ENCODE measurements around the gene ITPR3.

The ITPR3 gene

DNA sequence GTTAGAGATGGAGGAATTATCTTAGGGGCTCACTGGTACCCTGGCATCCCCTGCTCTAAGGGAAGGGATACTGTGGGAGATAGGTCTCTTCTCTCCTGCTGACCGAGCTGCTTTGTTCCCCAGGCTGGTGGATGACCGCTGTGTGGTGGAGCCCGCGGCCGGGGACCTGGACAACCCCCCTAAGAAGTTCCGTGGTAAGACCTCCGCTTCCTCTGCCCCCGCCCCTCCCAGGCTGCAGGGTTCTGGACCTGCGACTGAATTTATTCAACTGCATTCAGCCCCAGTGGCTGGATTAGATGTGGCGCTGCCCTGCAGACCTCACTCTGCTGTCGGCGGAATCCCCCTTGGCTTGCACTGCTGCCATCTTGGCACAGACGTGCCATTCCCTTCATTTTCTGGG, 19.2 kb downstream of the ITPR3 start:
- no peak for DNase-seq

DNA sequence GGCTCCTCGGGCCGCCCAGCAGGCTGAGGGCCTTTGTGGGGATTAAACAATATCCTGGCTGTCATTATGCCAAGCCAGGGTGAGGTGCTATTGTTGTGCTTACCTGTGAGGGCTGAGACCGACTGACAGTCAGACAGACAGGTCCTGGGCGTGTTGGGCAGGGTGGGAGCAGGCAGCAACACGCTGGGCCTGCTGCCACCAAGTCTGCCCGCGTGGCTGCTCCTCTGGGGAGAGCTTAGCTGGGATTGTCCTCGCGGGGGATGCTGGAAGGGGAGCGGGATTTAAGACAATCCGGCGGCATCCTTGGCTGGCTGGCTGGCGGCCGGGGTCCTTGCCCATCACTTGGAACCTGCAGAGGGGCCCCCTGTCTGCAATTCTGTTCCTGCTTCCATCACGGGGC, 20.0 kb downstream of the ITPR3 start:
- DNase-seq, result no peak

DNA sequence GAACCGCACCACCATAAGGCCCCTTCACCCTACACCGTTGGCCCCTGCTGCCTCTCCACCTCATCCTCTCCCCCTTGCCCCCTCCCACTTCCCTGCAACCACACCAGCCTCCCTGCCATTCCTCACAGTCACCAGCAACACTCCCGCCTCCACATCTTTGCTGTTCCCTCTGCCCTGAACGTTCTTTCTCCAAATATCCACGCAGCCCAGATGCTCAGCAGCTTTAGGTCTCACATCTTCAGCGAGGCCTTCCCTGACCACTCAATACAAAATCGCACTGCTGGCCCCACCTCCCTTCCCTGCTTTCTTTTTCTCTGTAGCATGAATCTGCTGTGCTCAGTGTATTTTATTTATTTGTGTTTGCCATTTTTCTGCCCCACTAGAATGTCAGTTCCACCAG, 20.5 kb downstream of the ITPR3 start:
- DNase-seq, result no peak

DNA sequence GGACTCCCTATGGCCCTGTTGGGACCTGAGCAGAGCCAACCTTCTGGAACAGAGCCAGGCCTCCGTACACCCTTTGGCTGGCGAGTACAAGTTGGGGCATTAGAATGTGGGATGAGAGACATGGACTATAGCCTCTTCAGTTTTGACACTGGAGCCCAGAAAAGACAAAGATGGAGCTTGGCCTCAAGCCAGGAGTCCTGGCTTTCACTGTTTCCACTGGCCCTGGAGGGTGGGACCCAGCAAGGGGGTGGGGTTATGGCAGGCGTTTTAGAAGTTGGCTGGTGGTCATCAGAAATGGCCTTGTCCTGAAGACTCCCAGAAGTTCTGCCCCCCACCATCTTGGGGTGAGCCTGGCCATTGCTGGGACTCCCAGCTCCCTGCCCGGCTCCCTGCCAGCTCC, 21.8 kb downstream of the ITPR3 start:
- DNase-seq, result no peak

DNA sequence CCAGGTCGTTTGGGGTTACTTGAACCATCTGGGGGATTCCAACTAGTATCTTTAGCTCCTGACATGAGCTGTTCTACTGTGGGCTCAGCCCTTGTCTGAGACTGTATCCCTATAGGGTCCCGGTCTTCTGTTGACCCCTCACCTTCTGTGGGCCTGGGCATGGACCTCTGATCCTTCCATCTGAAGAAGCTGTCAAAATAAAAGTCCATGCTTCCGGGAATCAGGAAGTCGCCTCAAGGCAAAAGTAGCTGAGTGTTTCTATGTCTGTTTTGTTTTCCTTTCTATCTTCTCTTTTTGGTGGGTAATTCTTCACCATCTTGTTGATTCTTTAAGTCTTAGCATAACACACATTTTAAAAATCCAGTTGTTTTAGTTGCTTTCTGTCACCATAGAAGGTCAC, 30.3 kb downstream of the ITPR3 start:
- no peak for DNase-seq

DNA sequence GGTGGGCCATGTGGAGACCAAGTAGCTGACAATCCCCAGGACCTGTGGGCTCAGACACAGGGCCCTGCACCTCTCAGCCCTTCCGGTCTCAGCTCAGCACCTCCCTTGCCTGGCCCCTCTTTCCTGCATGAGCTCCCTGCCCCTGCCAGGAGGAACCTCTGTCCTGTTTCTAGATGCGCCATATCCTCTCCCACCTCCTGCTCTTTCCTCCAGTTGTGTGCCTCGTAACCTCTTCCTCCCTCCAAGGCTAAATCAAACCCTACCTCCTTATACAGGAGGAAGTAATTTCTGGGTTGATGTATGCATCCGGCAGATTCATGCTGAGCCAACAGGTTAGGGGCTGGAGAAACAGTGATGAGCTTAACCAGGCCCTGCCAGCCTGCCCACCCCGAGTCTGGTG, 30.9 kb downstream of the ITPR3 start:
- DNase-seq, result no peak

DNA sequence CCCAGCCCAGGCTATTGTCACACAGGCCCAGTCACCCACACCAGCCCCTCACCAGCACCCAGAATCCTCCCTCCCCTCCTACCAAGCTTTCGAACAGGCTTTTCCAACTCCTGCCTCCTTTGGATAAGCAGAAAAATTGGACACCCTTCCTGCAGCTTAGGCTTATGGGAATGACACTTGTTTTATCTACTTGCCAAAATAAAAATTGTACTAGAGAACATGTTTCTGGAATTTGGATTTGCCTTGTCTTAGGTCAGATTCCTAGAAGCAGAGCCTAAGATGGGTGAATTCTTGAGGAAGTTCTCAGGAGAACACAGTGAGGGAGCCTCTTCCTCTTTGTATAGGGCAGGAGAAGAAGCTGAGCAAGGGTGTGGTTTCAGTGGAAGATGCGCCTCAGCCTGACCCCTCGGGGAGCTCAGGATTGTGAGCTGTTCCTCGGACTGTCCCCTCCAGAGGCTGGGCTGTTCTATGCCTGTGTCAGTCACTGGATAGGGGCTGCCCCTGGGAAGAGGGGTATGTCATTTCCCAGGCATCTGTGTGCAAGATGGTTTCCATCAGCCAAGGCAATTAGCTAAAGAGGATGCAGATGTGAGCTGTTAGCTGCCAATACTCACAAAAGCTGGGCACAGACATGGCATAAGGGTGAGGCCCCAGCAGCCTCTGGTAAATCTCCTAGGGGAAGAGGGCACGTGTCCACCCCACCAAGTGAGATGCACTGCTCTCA, 33.9 kb downstream of the ITPR3 start:
- no peak for DNase-seq

DNA sequence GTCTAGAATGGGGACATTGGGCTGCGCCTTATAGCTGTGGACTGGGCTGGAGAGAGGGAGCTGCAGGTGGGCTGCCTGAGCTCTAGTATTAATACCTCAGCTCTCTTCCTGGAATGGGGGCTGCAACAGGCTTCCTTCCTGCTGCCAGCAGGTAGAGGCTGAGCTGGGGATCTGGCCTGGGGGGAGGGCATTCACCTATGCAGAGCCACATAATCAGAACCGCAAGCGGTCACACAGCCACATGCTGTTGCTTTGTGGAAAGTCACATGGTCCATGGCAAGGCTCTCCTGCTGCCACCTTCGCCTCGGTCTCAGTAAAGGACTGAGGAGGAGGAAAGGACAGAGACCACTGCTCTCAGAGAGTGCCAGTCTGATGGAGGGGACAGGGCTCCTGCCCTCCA, 35.7 kb downstream of the ITPR3 start:
- DNase-seq, result no peak

DNA sequence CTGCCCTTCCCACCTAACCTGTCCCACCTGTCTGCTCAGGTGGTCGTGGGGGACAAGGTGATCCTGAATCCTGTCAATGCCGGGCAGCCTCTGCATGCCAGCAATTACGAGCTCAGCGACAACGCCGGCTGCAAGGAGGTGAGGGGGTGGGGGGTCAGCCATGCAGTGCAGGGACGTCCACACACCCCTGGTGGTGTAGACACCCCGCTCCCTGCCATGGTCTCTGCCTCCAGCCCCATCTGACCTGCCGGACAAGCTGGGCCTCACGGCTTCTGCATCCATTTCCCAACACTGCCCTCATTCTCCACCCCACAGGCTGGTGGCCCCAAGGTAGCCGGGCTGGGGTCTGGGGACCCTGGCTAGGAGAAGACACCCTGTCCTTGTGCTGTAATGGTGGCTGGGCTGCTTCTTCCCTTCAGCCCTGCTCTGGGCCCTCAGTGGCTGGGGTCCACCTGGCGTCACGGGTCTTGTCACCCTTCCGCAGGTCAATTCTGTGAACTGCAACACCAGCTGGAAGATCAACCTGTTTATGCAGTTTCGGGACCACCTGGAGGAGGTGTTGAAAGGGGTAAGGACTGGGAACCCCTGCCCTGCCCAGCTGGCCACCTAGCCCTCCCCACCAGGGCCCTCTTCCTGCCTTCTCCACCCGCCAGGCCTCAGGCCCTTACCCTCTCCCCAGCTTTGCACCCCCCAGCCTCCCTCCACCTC, 38.0 kb downstream of the ITPR3 start:
- no peak for DNase-seq

DNA sequence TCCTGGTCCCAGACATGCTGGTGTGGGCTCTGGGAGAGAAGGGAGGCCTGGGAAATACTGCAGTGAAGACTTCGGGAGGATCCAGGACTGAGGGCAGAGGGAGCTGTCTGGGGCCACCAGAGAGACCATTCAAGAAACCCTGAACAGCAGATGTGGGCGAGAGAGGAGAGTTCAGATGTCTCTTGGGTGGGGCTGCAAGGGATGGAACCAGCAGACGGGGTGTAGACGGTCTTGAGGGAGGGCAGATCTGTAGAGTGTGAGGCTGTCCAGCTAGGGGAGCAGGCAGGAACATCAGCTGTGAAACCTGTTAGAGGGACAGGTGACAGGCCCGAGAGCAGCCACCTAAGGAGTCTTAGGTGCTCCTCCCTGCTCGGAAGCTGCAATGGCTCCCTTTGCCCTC, 38.9 kb downstream of the ITPR3 start:
- no peak for DNase-seq

DNA sequence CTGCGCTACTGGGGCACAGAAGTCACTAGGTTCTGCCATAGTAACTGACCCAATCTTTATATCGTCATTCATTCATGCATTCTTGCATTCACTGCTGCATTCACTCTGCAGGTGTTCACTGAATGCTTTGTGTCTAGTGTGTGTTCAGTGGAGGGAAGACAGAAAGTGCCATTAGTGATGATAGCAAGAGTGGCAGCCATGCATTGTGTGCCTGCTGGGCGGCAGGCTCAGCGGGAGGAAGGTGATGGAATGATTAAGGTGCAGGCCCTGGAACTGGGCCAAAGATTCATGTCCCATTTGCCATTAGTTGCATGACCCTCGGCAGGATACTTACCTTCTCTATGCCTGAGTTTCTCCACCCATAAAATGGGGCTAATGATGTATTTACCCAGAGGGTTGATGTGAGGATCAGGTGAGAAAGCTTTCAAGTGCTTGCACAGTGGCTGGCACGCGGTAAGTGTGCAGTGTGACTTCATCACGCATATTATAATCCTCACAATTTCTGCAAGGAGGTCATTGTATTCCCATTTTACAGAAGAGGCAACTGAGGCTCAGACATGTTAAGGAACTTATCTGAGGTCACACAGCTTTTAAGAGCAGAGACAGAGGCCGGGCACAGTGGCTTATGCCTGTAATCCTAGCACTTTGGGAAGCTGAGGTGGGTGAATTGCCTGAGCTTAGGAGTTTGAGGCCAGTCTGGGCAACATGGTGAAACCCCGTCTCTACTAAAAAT, 40.1 kb downstream of the ITPR3 start:
- DNase-seq, result no peak

DNA sequence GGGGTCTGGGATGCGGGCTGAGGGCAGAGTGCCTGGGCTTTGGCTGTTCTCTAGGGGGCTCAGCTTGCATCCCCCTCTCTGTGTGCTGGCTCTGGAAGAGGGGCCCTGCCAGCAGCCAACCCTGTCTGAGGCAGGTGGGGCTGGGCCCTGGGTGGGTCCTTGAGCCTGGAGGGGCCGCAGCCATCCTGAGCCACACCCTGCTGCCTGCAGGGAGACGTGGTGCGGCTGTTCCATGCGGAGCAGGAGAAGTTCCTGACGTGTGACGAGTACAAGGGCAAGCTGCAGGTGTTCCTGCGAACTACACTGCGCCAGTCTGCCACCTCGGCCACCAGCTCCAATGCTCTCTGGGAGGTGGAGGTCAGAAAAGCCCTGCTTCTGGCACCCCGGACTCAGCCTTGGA, 41.2 kb downstream of the ITPR3 start:
- DNase-seq, result no peak

DNA sequence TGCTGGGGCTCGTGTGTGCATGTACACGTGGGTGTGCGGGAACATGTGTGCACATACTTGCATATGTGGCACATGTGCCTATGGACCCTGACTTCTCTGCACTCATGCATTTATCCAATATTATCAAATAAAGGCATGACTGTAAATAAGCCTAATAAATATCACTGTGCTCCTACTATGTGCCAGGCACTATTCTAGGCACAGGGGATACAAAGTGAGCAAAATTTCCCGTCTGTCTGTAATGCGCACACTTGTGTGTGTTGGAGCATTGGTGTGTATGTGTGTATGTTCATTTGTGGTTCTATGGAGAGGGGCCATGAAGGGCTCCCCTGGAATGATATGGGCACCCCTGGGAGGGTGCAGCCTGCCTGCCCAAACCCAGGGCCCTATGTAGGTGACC, 41.9 kb downstream of the ITPR3 start:
- DNase-seq, result no peak

DNA sequence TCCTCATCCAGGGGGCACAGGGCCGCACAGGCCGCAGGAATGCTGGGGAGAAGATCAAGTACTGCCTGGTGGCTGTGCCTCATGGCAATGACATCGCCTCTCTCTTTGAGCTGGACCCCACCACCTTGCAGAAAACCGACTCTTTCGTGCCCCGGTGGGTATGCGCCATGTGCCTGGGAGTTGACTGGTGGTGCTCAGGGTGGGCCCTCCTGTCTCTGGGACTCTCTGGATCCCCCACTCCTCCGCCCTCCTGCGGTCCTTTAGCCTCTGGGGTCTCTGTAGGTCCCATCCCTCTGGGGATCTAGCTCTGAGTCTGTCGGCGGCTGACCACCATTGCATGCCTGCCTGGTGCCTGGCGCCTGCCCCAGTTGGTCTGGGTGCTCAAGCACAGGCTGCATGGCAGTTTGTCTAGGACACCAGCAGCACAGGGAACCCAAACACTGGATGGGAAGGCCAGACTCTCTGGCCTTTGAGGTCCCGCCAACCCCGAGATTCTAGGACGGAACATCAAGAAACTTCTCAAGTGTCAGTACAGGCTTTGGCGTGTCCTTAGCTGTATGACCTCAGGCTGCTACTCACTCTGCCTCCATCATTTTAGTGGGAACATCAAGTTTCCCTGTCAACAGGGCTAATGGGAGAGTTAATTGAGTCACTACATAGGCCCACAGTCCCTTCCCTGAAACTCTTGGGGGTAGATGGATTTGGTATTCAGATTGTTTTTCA, 42.8 kb downstream of the ITPR3 start:
- no peak for DNase-seq

DNA sequence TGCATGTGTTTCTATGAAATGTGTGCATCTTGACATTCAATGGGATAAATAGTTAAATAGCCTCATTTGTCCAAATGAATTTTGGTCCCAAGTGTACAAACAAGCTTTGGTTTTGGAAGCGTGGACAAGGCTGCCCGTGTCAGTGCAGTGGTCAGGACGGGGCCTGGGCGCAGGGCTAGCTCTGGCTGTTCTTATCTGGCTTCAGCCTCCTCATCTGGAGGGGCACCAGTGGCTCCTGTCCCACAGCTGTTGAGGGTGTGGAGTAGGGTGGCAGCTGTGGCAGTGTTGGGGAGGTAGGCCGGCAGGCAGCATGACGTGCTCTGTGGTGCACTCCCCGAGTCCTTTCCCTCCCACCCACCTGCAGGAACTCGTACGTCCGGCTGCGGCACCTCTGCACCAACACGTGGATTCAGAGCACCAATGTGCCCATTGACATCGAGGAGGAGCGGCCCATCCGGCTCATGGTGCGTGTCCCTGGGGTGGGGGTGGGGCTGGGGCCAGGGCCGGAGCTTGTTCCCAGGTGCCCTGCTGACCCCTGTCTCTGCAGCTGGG, 43.5 kb downstream of the ITPR3 start:
- no peak for DNase-seq

DNA sequence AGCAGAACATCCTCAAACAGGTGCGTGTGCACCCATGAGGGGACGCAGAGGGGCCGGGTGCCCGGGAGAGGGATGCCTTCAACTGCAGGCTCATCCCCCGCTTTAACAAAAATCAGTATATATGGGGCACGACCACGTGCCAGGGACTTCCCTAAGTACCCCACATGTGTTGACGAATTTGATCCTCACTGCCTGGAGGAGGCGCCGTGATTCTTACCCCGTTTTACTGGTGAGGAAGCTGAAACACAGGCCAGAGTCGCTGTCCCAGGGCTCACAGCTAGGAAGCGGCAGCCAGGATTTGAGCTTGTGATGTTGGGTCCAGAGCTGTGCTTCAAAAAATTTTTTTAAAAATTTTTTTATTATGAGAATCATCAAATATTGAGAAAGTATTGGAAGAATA, 44.8 kb downstream of the ITPR3 start:
- DNase-seq, result no peak

DNA sequence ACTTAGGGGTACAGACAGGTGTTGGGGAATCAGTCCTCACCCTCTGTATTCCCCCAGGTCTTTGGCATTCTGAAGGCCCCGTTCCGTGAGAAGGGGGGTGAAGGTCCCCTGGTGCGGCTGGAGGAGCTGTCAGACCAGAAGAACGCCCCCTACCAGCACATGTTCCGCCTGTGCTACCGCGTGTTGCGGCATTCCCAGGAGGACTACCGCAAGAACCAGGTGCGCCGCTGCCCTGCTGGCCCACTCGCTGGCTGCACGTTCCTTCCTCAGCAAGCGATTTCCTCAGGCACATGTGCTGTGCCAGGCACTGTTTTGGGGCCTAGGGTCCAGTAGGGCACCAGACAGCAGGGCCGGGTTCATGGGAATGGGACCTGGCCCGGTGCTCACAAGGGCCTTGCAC, 46.0 kb downstream of the ITPR3 start:
- no peak for DNase-seq

DNA sequence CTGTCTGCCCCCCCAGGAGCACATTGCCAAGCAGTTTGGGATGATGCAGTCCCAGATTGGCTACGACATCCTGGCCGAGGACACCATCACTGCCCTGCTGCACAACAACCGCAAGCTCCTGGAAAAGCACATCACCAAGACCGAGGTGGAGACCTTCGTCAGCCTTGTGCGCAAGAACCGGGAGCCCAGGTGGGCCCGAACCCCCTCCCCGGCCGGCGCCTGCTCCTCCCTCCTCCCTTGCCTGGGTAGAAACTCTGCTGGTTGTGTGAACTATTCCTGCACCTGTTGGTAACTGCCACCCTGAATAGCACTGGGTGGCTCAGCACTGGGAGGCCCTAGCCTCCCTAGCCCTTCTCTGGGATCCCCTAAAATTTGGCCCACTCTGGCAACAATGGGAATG, 46.7 kb downstream of the ITPR3 start:
- no peak for DNase-seq

DNA sequence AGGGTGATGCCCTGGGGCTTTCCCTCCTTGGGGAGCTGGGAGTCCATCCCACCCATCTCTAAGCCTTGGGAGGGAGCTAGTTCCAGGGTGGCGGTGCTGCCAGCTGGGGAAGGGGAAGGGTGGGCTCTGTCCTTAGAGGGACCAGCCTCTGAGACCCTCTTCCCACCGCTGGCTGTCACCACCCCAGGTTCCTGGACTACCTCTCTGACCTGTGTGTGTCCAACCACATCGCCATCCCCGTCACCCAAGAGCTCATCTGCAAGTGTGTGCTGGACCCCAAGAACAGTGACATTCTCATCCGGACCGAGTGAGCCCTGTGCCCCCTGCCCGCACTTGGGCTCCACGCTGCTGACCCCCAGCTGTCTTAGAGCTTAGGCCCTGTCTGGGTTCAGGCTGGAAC, 47.2 kb downstream of the ITPR3 start:
- no peak for DNase-seq

DNA sequence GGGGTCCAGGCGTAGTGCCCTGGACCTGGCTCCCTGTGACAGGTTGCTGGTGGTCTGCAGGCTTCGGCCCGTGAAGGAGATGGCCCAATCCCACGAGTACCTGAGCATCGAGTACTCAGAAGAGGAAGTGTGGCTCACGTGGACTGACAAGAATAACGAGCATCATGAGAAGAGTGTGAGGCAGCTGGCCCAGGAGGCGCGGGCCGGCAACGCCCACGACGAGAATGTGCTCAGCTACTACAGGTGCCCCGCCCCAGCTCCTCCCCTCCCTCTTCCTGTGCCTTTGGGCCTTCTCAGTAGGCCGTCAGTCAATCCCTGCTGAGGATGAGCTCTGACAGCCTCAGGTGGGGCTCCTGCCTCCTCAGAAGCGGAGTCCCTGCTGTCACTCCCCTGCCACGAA, 47.8 kb downstream of the ITPR3 start:
- DNase-seq, result no peak

DNA sequence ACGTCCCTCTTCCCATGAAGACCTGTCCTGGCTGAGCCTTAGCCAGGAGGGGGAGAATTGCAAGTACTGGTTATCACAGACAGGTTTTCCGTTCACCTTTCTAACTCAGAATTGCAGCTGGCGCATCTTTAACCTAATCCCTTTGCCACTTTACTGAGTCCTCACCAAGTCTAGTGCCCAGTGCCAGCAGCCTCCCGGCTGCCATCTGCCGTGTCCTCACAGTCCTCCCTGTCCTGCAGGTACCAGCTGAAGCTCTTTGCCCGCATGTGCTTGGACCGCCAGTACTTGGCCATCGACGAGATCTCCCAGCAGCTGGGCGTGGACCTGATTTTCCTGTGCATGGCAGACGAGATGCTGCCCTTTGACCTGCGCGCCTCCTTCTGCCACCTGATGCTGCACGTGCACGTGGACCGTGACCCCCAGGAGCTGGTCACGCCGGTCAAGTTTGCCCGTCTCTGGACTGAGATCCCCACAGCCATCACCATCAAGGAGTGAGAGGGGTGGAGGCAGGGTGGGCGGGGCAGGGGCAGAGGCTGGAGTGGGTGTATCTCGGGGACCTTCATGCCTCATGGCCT, 49.1 kb downstream of the ITPR3 start:
- no peak for DNase-seq

DNA sequence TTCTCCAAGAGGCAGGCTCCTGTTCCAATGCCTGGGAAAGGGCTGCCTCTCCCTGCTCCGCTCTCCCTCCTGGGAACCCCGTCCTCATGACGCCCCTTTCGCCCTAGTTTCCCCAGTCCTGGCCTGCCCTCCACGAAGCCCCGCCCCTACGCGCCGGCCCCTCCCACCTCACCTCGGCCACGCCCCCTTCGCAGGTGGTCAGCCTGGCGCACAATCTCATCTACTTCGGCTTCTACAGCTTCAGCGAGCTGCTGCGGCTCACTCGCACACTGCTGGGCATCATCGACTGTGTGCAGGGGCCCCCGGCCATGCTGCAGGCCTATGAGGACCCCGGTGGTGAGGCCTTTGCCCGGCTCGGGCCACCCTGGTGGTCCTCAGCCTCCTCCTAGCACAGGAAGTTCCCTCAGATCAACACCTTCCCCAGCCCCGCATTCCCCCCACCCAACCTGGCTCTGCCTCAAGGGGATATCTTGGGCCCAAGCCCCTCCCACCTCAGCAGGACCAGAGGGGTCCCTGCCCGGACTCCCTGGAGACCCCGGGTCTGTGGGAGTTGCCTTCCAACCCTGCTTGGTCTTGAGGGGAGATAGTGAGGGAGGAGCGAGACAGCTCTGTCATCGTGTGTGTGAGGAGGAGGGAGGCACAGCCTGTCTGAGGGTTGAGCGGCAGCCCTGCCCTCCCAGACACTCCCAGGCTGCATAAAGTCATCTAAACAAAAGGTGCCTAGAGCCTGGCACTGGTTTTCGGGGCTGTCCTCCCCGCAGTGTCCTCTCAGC, 50.0 kb downstream of the ITPR3 start:
- no peak for DNase-seq
